Measurements from ENCODE around the gene ATXN7. TPM values are rescaled to one million over a fixed set of nuclear protein-coding genes. Genes with fewer than 3 reads are reported as not detected.

The ATXN7 gene
- total RNA-seq, 1 donor from 2014 or later = 19.8 TPM

- H3K4me1 Mint-ChIP-seq (ENCODE audit: unreplicated experiment) = peaks cover 11% of the 10 kb centered on the region
- no peak overlapping the region for H3K4me3 Mint-ChIP-seq
- no peak for DNase-seq (ENCODE audit: extremely low spot score, unreplicated experiment)
- H3K27ac Mint-ChIP-seq = no peak overlapping the region
- no peaks in the 10 kb centered on the region for H3K27me3 Mint-ChIP-seq
- peaks cover 10% of the 10 kb centered on the region for H3K36me3 Mint-ChIP-seq
- H3K9me3 Mint-ChIP-seq = no peaks in the 10 kb centered on the region
- TF ChIP-seq, protein P1, sequence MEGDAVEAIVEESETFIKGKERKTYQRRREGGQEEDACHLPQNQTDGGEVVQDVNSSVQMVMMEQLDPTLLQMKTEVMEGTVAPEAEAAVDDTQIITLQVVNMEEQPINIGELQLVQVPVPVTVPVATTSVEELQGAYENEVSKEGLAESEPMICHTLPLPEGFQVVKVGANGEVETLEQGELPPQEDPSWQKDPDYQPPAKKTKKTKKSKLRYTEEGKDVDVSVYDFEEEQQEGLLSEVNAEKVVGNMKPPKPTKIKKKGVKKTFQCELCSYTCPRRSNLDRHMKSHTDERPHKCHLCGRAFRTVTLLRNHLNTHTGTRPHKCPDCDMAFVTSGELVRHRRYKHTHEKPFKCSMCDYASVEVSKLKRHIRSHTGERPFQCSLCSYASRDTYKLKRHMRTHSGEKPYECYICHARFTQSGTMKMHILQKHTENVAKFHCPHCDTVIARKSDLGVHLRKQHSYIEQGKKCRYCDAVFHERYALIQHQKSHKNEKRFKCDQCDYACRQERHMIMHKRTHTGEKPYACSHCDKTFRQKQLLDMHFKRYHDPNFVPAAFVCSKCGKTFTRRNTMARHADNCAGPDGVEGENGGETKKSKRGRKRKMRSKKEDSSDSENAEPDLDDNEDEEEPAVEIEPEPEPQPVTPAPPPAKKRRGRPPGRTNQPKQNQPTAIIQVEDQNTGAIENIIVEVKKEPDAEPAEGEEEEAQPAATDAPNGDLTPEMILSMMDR (conservative IDR thresholded peaks at IDR 0.05) = no peak
These were observed 156.2 kb downstream of the ATXN7 start for GRCh38 chr3:64019879-64020278.

DNA sequence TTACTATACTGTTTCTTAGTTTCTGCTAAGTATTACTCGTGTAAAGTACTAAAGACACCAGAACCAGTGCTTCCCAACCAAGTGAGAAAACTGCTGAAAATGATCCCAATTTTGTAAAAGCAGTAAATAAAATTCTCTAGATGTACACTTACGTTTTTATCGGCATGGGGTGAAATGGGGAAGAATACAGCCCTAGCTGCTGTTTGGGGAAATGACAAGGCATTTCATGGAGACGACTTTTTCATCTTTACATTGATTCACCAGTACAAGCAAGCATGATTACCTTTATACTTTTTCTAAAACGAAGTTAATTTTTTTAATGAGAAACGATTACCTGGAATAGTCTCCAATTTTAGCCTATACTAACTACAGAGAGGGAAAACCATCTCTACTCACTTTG is 158.3 kb downstream of the ATXN7 start:
- peak overlapping the region; percentile 37 for H3K27ac Mint-ChIP-seq
- H3K36me3 Mint-ChIP-seq = peaks cover 8% of the 10 kb centered on the region
- H3K4me1 Mint-ChIP-seq (ENCODE audit: unreplicated experiment) = peaks cover 11% of the 10 kb centered on the region
- H3K4me3 Mint-ChIP-seq = peak overlapping the region; percentile 92
- H3K9me3 Mint-ChIP-seq = no peaks in the 10 kb centered on the region
- DNase-seq (ENCODE audit: extremely low spot score, unreplicated experiment) = no peak
- TF ChIP-seq, protein P1 (conservative IDR thresholded peaks at IDR 0.05) = peak; percentile 41
- no peaks in the 10 kb centered on the region for H3K27me3 Mint-ChIP-seq

- no peak for DNase-seq (ENCODE audit: extremely low spot score, unreplicated experiment)
- TF ChIP-seq, protein P1 (conservative IDR thresholded peaks at IDR 0.05) = no peak
- no peaks in the 10 kb centered on the region for H3K9me3 Mint-ChIP-seq
- H3K27me3 Mint-ChIP-seq = no peaks in the 10 kb centered on the region
- H3K27ac Mint-ChIP-seq = peak overlapping the region; percentile 37
- peaks cover 17% of the 10 kb centered on the region for H3K4me1 Mint-ChIP-seq (ENCODE audit: unreplicated experiment)
- H3K36me3 Mint-ChIP-seq = peaks cover 6% of the 10 kb centered on the region
- peak overlapping the region; percentile 92 for H3K4me3 Mint-ChIP-seq
These were observed 159.0 kb downstream of the ATXN7 start for GRCh38 chr3:64022451-64023186.

GRCh38 chr3:64023187-64023860 is 159.7 kb downstream of the ATXN7 start, which contains the start of gene PSMD6:
Gene PSMD6, minus strand, starts transcription at chr3:64023494. Its CDS starts 75 bp downstream, at chr3:64023419.
- DNase-seq (ENCODE audit: extremely low spot score, unreplicated experiment) = peak; percentile 94
- peak within 1 kb of the TSS; percentile 37 for H3K27ac Mint-ChIP-seq
- TF ChIP-seq, protein P1 (conservative IDR thresholded peaks at IDR 0.05) = peak; percentile 100
- peaks cover 4% of the 10 kb centered on the region for H3K36me3 Mint-ChIP-seq
- no peaks in the 10 kb centered on the region for H3K27me3 Mint-ChIP-seq
- H3K4me3 Mint-ChIP-seq = peak within 1 kb of the TSS; percentile 92
- H3K9me3 Mint-ChIP-seq = no peaks in the 10 kb centered on the region
- H3K4me1 Mint-ChIP-seq (ENCODE audit: unreplicated experiment) = peaks cover 21% of the 10 kb centered on the region

GRCh38 chr3:64023861-64024223 is 160.2 kb downstream of the ATXN7 start:
- H3K36me3 Mint-ChIP-seq = peaks cover under 1% of the 10 kb centered on the region
- DNase-seq (ENCODE audit: extremely low spot score, unreplicated experiment) = no peak
- peak overlapping the region; percentile 92 for H3K4me3 Mint-ChIP-seq
- peak overlapping the region; percentile 37 for H3K27ac Mint-ChIP-seq
- TF ChIP-seq, protein P1 (conservative IDR thresholded peaks at IDR 0.05) = no peak
- H3K9me3 Mint-ChIP-seq = no peaks in the 10 kb centered on the region
- peaks cover 22% of the 10 kb centered on the region for H3K4me1 Mint-ChIP-seq (ENCODE audit: unreplicated experiment)
- H3K27me3 Mint-ChIP-seq = peaks cover 3% of the 10 kb centered on the region
